ENCODE data around the gene ARID5B. TPM values are rescaled to one million over a fixed set of nuclear protein-coding genes. Genes with fewer than 3 reads are reported as not detected.

The ARID5B gene
- total RNA-seq, 1 experiment from 2014 or later = 0.04 TPM

DNA sequence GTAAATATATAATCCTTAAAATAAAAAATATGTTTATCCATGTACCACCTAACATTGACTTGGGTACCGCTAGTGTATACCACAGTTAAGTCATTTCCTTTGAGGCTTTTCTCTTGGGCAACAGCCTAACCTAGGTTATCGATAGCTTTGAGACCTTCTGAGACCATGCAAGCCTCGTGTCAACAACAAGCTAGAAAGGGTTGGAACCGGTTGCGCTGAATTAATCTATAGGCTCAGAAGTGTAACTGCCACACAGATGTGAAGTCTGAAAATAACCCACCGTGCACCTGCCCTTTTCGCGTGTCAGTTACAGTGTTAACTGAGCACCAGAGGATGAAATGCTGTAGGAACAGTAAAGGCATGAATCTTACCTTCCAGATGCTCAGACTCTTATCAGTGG lies 59.8 kb downstream of the ARID5B start:
- H3K27ac Mint-ChIP-seq = no peak overlapping the region
- no CpG with 5 or more reads among the region's 8 CpGs for WGBS (ENCODE audit: extremely low coverage, insufficient read length, low lambda C conversion rate)
- no peak overlapping the region for H3K14ac ChIP-seq (ENCODE audit: insufficient read depth, low read length)

More for the DNA sequence above, 59.8 kb downstream of the ARID5B start:
- Histone ChIP-seq H3K18ac (ENCODE audit: insufficient read length, low read depth, low read length) (no peak overlapping the region), H3T11ph (ENCODE audit: low read length) (no peak overlapping the region), H4K5ac (ENCODE audit: insufficient read length, low read depth, low read length) (no peak overlapping the region), H3K27ac (ENCODE audit: insufficient read length, low read depth, low read length) (no peak overlapping the region), H2BK120ac (ENCODE audit: low read depth, low read length, poor library complexity, severe bottlenecking) (no peak overlapping the region), H4K8ac (replicated peaks; ENCODE audit: insufficient read length, low read depth, low read length) (no peak overlapping the region), H3K27me3 (ENCODE audit: insufficient read depth, low read length) (no peaks in the 10 kb centered on the region), H2BK15ac (ENCODE audit: low read depth, low read length) (no peak overlapping the region), H2BK5ac (ENCODE audit: insufficient read length, low read length) (no peak overlapping the region), H3K4me1 (ENCODE audit: insufficient read depth, low read length) (no peaks in the 10 kb centered on the region; the same call in 1 of the 2 replicates), H2AFZ (ENCODE audit: low read length) (no peak overlapping the region), H2BK12ac (ENCODE audit: insufficient read length, low read depth, low read length) (no peak overlapping the region), H3K23ac (ENCODE audit: insufficient read length, low read depth, low read length) (no peak overlapping the region), H3K23me2 (ENCODE audit: insufficient read length, low read depth, low read length, poor library complexity, severe bottlenecking) (no peaks in the 10 kb centered on the region), H4K91ac (ENCODE audit: insufficient read length, low read depth, low read length) (no peak overlapping the region), H3K9ac (ENCODE audit: extremely low read depth, insufficient read length, low read length) (no peak overlapping the region), H3K79me2 (ENCODE audit: insufficient read depth, low read length) (no peaks in the 10 kb centered on the region), H3K4me2 (ENCODE audit: insufficient read depth, insufficient read length, low read length) (no peak overlapping the region), H3K9me3 (ENCODE audit: control insufficient read depth, low read depth, low read length) (no peaks in the 10 kb centered on the region), H3K79me1 (ENCODE audit: insufficient read depth, low read depth, low read length, poor library complexity, severe bottlenecking) (no peaks in the 10 kb centered on the region), H2BK20ac (ENCODE audit: low read depth, low read length, poor library complexity, severe bottlenecking) (no peak overlapping the region), H3K56ac (ENCODE audit: insufficient read length, low read depth, low read length) (no peak overlapping the region), H2AK5ac (ENCODE audit: insufficient read length, low read length) (no peak overlapping the region), H3K4ac (ENCODE audit: low read depth, low read length) (no peak overlapping the region), H4K20me1 (ENCODE audit: control insufficient read depth, insufficient read depth, insufficient read length) (no peaks in the 10 kb centered on the region)
- no peak for DNase-seq
- no peaks in the 10 kb centered on the region; a peak in 1 of 7 replicates for H3K36me3 Mint-ChIP-seq (ENCODE audit: insufficient read depth in 1 of 3, low read depth in 3 of 3)
- H3K4me3 Mint-ChIP-seq = no peak overlapping the region
- peaks cover 8 to 12% of the 10 kb centered on the region in 2 experiments for H3K4me1 Mint-ChIP-seq
- peaks cover 1% of the 10 kb centered on the region; the same call in 1 of the 2 replicates for H3K27me3 Mint-ChIP-seq (ENCODE audit: low read depth)
- TF ChIP-seq CTCF (conservative IDR thresholded peaks at IDR 0.05) = no peak
- H3K9me3 Mint-ChIP-seq = no peaks in the 10 kb centered on the region
